GM12892 (cell line): ENCODE data around the gene ITGB5.

Source experiments
- POLR2A ChIP-seq: IDR thresholded peaks from 2 replicates; pipeline ENCODE4 v1.6.1; 2011; ENCODE audit warnings: low read depth, low read length, control low read depth
- POLR2AphosphoS5 ChIP-seq: IDR thresholded peaks from 2 replicates; pipeline ENCODE4 v1.6.1; 2011; ENCODE audit warnings: low read depth, low read length, control low read depth

- TF ChIP-seq POLR2AphosphoS5 (no peak), POLR2A (no peak)
Observed at GRCh38 chr3:124802061-124802698, 85.0 kb downstream of the ITGB5 start.
